Stimulated activated CD8-positive, alpha-beta memory T cell treated with anti-CD3 and anti-CD28 coated beads, Interleukin-12 subunit alpha, Interleukin-12 subunit beta, amount 100 ng/mL, for 24 hours (primary cell): ENCODE data around the gene ZCCHC14.
"Not testable (repeated sequence)": the region's sequence is repeated elsewhere in the genome, so short reads cannot be mapped to it uniquely, and the experiment has no call there.

Source experiments
- DNase-seq: peaks from one replicate; pipeline ENCODE4 v3.0.0-alpha.2; 2020; ENCODE audit errors: extremely low read depth

ZCCHC14 gene

GRCh38 chr16:87362828-87363559 lies 129.8 kb downstream of the ZCCHC14 start:
- DNase-seq: not testable (repeated sequence)

GRCh38 chr16:87361916-87362619 lies 130.8 kb downstream of the ZCCHC14 start:
- no peak for DNase-seq

- no peak for DNase-seq
Measured at GRCh38 chr16:87360862-87361610, 131.8 kb downstream of the ZCCHC14 start.

GRCh38 chr16:87359121-87359520 lies 133.7 kb downstream of the ZCCHC14 start:
- DNase-seq: no peak

- no peak for DNase-seq
Measured at GRCh38 chr16:87358696-87359095, 134.1 kb downstream of the ZCCHC14 start.

- DNase-seq: no peak
Measured at GRCh38 chr16:87358250-87358649, 134.6 kb downstream of the ZCCHC14 start.

- DNase-seq: no peak
Measured at GRCh38 chr16:87356491-87356853, 136.4 kb downstream of the ZCCHC14 start.
